Left ventricle myocardium inferior (tissue), 1 donor: Measurements from ENCODE around the gene ZNF17. TPM values are rescaled to one million over a fixed set of nuclear protein-coding genes. Genes with fewer than 3 reads are reported as not detected.
A peak's percentile ranks its signal among the peaks of the same experiment; 100 is the strongest.

Experiments used
- DNase-seq: peaks from one replicate; pipeline ENCODE4 v3.0.0-alpha.2; 2020
- H3K27ac ChIP-seq: fragments of 200-600 bp; replicated peaks from 2 replicates; pipeline ENCODE4 v1.8.0; 2021
- H3K27me3 ChIP-seq: fragments of 200-600 bp; 2 replicates; pipeline ENCODE4 v1.8.0; 2021; ENCODE audit warnings: low read depth
- H3K36me3 ChIP-seq: fragments of 200-600 bp; 2 replicates; pipeline ENCODE4 v1.8.0; 2021
- H3K4me1 ChIP-seq: fragments of 200-600 bp; 2 replicates; pipeline ENCODE4 v1.8.0; 2021
- H3K4me3 ChIP-seq: fragments of 200-600 bp; 2 replicates; pipeline ENCODE4 v1.8.0; 2021; ENCODE audit warnings: mild to moderate bottlenecking, moderate library complexity
- H3K9me3 ChIP-seq: fragments of 200-600 bp; replicated peaks from 2 replicates; pipeline ENCODE4 v1.8.0; 2021
- intact Hi-C: fragments of 100-400 bp; cut with micrococcal nuclease; formaldehyde crosslinking; loops from one replicate; pipeline ENCODE4 v1.11.0; 2022
- total RNA-seq: library from RNA; stranded (reverse); fragmentation: NEBNext Ultra II Directional; extraction: Animal tissue kit (Norgen Biotek cat#: 25700); gene quantifications from one replicate; pipeline ENCODE4 v1.2.1, GENCODE V29; 2021
- TF ChIP-seq, protein P1 (sequence below): fragments of 200-600 bp; IDR thresholded peaks from 2 replicates; pipeline ENCODE4 v1.8.0; 2021; ENCODE audit warnings: antibody characterized with exemption, mild to moderate bottlenecking, borderline replicate concordance
- donor health status: DM: no; HTN: yes; CAD: no; lungs with severe emphysema.

Gene ZNF17
- total RNA-seq, 1 donor from 2014 or later: 8.9 TPM

DNA sequence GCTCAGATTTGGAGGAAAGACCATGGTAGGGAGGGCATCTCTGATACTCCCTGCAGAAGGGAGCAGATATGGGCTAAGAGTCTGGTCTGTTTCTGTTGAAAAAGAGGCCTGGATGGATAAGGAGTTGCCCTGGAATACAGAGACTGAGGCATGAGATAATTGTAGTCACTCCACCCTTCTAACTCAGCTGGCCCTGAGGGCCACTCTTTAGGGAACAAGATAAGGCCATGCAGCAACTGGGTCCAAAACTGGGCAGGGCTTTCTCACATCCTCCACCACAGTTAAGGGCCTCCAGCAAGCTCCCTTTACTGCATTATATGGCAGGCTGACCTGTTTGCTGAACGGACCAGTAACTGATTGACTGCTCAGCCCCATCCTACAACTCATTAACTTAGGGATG, 25.5 kb downstream of the ZNF17 start:
- intact Hi-C loops: no loop called here
- Histone ChIP-seq H3K27me3 (no peaks in the 10 kb centered on the region), H3K27ac (no peak overlapping the region), H3K4me3 (peak overlapping the region; percentile 89), H3K9me3 (peaks cover 14% of the 10 kb centered on the region), H3K4me1 (peaks cover 25% of the 10 kb centered on the region), H3K36me3 (peaks cover 12% of the 10 kb centered on the region)
- TF ChIP-seq, protein P1, sequence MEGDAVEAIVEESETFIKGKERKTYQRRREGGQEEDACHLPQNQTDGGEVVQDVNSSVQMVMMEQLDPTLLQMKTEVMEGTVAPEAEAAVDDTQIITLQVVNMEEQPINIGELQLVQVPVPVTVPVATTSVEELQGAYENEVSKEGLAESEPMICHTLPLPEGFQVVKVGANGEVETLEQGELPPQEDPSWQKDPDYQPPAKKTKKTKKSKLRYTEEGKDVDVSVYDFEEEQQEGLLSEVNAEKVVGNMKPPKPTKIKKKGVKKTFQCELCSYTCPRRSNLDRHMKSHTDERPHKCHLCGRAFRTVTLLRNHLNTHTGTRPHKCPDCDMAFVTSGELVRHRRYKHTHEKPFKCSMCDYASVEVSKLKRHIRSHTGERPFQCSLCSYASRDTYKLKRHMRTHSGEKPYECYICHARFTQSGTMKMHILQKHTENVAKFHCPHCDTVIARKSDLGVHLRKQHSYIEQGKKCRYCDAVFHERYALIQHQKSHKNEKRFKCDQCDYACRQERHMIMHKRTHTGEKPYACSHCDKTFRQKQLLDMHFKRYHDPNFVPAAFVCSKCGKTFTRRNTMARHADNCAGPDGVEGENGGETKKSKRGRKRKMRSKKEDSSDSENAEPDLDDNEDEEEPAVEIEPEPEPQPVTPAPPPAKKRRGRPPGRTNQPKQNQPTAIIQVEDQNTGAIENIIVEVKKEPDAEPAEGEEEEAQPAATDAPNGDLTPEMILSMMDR: no peak
- no peak for DNase-seq

DNA sequence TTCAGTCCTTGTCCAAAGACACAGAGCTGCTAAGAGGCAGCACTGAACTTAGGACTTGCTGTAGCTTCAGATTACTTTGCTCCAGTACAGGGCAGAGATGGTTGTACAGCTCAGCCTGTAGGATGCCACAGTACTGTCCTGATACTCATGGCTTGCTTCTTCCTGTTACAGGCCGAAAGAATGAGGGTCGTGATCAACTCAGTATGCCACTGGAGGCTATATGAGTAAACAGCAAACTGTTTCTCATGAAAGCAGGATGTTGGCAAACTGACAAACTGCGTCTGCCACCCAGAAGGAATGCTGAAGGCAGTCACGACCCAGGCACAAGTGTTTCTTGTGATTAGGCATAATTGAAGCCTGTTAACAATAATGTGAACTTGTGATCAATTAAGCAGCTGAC, 27.0 kb downstream of the ZNF17 start:
- intact Hi-C loops: no loop called here
- TF ChIP-seq, protein P1: no peak
- H3K36me3 ChIP-seq: peaks cover 15% of the 10 kb centered on the region

DNA sequence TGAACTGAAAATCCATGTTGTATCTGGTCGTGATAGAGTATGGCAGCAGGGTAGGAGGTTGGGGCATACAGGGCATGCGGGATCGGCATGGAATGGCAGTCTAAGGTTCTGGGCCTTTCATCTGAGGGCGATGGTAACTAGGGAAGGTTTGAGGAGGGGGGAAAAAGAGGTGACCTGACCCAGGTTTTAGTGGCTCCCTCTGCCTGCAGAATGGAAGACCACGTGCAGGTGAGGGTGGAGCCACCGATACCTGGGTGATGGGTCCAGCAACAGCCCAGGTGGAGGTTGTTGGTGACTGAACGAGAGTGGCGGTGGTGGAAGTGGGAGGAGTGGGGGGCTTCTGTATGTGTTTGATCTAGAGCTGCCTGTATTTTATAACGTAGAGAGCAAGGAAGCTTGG, 28.0 kb downstream of the ZNF17 start:
- intact Hi-C loops: no loop called here
- no peaks in the 10 kb centered on the region for H3K27me3 ChIP-seq
- H3K4me3 ChIP-seq: no peak overlapping the region
- peaks cover 39% of the 10 kb centered on the region for H3K9me3 ChIP-seq
- peaks cover 39% of the 10 kb centered on the region for H3K4me1 ChIP-seq
- H3K27ac ChIP-seq: no peak overlapping the region
- no peak for DNase-seq
- H3K36me3 ChIP-seq: peaks cover 24% of the 10 kb centered on the region
- TF ChIP-seq, protein P1: no peak

More for the DNA sequence above, 27.0 kb downstream of the ZNF17 start:
- Histone ChIP-seq H3K4me1 (peaks cover 38% of the 10 kb centered on the region), H3K4me3 (no peak overlapping the region), H3K9me3 (peaks cover 29% of the 10 kb centered on the region), H3K27me3 (no peaks in the 10 kb centered on the region), H3K27ac (no peak overlapping the region)
- no peak for DNase-seq

DNA sequence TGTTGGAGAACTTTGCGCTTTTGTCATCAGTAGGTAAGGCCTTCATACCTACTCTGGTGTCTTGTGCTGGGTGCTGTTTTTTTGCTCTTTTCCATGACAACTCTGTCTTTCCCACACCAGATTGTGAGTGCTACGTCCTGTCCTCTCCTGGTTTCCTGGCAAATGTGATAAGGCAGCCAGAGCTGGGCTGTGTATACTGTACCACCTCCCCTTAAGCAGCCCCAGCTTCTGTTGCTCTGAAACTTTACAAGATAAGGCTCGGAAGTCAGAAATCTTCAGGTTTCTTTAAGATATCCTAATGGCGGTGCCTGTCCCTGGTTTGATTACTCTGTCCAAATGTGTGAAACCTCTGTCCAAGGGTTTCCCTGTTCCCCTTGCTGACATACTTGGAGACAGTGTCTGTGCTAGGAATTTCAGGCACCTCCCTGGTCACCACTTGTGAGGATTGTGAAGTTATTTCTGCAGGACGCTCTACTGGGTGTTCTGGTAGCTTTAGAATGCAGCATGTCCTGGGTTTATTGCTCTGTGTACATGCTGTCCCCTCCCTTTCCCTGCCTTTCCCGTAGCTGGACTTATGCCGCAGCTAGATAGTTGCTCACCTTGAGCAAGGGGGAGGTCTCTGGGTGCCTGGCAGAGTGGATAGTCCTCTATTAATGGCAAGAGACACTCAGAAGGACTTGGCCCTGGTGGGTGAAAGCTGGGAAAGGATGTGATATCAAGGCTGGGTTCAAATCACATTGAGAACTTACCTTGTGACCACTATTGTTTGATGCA, 31.2 kb downstream of the ZNF17 start:
- TF ChIP-seq, protein P1: no peak
- no peaks in the 10 kb centered on the region for H3K27me3 ChIP-seq
- intact Hi-C loops: no loop called here
- no peak overlapping the region for H3K4me3 ChIP-seq
- peaks cover 51% of the 10 kb centered on the region for H3K36me3 ChIP-seq
- H3K27ac ChIP-seq: peak overlapping the region; percentile 50
- H3K9me3 ChIP-seq: peaks cover 72% of the 10 kb centered on the region
- no peak for DNase-seq
- peaks cover 14% of the 10 kb centered on the region for H3K4me1 ChIP-seq

DNA sequence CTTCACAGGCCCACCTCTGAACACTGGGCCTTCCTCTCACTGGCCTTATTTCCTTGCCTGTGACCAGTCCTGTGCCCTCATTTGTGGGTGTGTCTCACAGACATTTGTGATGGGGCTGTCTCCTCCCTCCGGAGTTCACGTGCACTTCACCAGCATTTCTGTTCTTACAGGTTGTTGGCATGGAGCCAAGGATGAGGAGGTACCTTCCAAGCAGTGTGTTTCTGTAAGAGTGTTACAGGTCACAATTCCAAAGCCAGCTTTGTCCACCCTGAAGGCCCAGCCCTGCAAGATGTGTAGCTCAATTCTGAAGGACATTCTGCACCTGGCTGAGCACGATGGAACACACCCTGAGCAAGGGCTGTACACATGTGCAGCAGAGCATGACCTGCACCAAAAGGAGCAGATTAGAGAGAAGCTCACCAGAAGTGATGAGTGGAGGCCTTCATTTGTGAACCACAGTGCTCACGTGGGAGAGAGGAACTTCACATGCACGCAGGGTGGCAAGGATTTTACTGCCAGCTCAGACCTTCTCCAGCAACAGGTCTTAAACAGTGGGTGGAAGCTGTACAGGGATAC, 32.2 kb downstream of the ZNF17 start:
- no peak for DNase-seq
- H3K4me1 ChIP-seq: peaks cover 14% of the 10 kb centered on the region
- no peaks in the 10 kb centered on the region for H3K27me3 ChIP-seq
- intact Hi-C loops: no loop called here
- no peak overlapping the region for H3K4me3 ChIP-seq
- TF ChIP-seq, protein P1: no peak
- peaks cover 82% of the 10 kb centered on the region for H3K9me3 ChIP-seq
- H3K27ac ChIP-seq: peak overlapping the region; percentile 50
- peaks cover 47% of the 10 kb centered on the region for H3K36me3 ChIP-seq
